ENCODE results near the gene FNIP2.
"Not testable (repeated sequence)": the region's sequence is repeated elsewhere in the genome, so short reads cannot be mapped to it uniquely, and the experiment has no call there.

FNIP2 gene

GRCh38 chr4:158768555-158769174 lies at the start of gene FNIP2:
Gene FNIP2, plus strand, starts transcription at chr4:158769026. Its CDS starts 187 bp downstream, at chr4:158769213.
- peak; percentile 68 for DNase-seq (ENCODE audit: low spot score)

- no peak for DNase-seq (ENCODE audit: low spot score)
These were observed 47.1 kb upstream of the FNIP2 start for GRCh38 chr4:158721680-158722079.

GRCh38 chr4:158722291-158722916 lies 46.4 kb upstream of the FNIP2 start:
- peak; percentile 48 for DNase-seq (ENCODE audit: low spot score)

GRCh38 chr4:158722917-158723793 lies 45.7 kb upstream of the FNIP2 start, which contains the start of gene PPID:
Gene PPID, minus strand, starts transcription at chr4:158723396. Its CDS starts 108 bp downstream, at chr4:158723288.
- peak; percentile 92 for DNase-seq (ENCODE audit: low spot score)

- no peak for DNase-seq (ENCODE audit: low spot score)
These were observed 44.2 kb upstream of the FNIP2 start for GRCh38 chr4:158724637-158725036.

- no peak for DNase-seq (ENCODE audit: low spot score)
These were observed 42.2 kb upstream of the FNIP2 start for GRCh38 chr4:158726633-158727032.

GRCh38 chr4:158728236-158728635 lies 40.6 kb upstream of the FNIP2 start:
- DNase-seq (ENCODE audit: low spot score), result no peak

- DNase-seq (ENCODE audit: low spot score), result peak; percentile 81
These were observed 38.9 kb upstream of the FNIP2 start for GRCh38 chr4:158729716-158730559.

GRCh38 chr4:158738866-158739265 lies 30.0 kb upstream of the FNIP2 start:
- no peak for DNase-seq (ENCODE audit: low spot score)

- DNase-seq (ENCODE audit: low spot score), result no peak
These were observed 29.2 kb upstream of the FNIP2 start for GRCh38 chr4:158739600-158739999.

- no peak for DNase-seq (ENCODE audit: low spot score)
These were observed 27.4 kb upstream of the FNIP2 start for GRCh38 chr4:158741326-158742021.

GRCh38 chr4:158746537-158746936 lies 22.3 kb upstream of the FNIP2 start:
- DNase-seq (ENCODE audit: low spot score), result not testable (repeated sequence)

GRCh38 chr4:158750379-158750778 lies 18.4 kb upstream of the FNIP2 start:
- peak; percentile 40 for DNase-seq (ENCODE audit: low spot score)

- DNase-seq (ENCODE audit: low spot score), result no peak
These were observed 14.2 kb upstream of the FNIP2 start for GRCh38 chr4:158754385-158755180.

- not testable (repeated sequence) for DNase-seq (ENCODE audit: low spot score)
These were observed 13.0 kb upstream of the FNIP2 start for GRCh38 chr4:158755819-158756218.

- DNase-seq (ENCODE audit: low spot score), result no peak
These were observed 12.2 kb upstream of the FNIP2 start for GRCh38 chr4:158756588-158756987.

GRCh38 chr4:158758142-158758541 lies 10.7 kb upstream of the FNIP2 start:
- no peak for DNase-seq (ENCODE audit: low spot score)

GRCh38 chr4:158758703-158759102 lies 10.1 kb upstream of the FNIP2 start:
- no peak for DNase-seq (ENCODE audit: low spot score)

GRCh38 chr4:158759539-158759938 lies 9.3 kb upstream of the FNIP2 start:
- not testable (repeated sequence) for DNase-seq (ENCODE audit: low spot score)

- DNase-seq (ENCODE audit: low spot score), result no peak
These were observed 8.0 kb upstream of the FNIP2 start for GRCh38 chr4:158760866-158761265.

Data from COLO829 (cell line).